KOPT-K1 (cell line): ENCODE results near the gene EXOC8.

ENCODE experiments used
- H3K27ac ChIP-seq: fragments of 200-600 bp; sonication (generic); 2 replicates; pipeline ENCODE4 v1.5.1; 2016; ENCODE audit warnings: antibody characterized with exemption, mild to moderate bottlenecking, low read depth, low read length; ENCODE audit not compliant: poor library complexity, severe bottlenecking
- H3K36me3 ChIP-seq: fragments of 200-600 bp; sonication (generic); 2 replicates; pipeline ENCODE4 v1.5.1; 2017; ENCODE audit warnings: antibody characterized with exemption, mild to moderate bottlenecking, low read length, moderate library complexity; ENCODE audit not compliant: insufficient read depth
- H3K9me3 ChIP-seq: fragments of 200-600 bp; sonication (generic); 2 replicates; pipeline ENCODE4 v1.5.1; 2017; ENCODE audit warnings: antibody characterized with exemption, low read length, mild to moderate bottlenecking; ENCODE audit not compliant: insufficient read depth, poor library complexity, severe bottlenecking

Gene EXOC8

GRCh38 chr1:231337472-231338269 is at the start of gene EXOC8:
Gene EXOC8 (minus strand): TSS chr1:231337852. CDS start chr1:231337745, 107 bp downstream.
- Histone ChIP-seq H3K9me3 (no peaks in the 10 kb centered on the region), H3K36me3 (peaks cover 49% of the 10 kb centered on the region), H3K27ac (peak within 1 kb of the TSS; percentile 80)

- no peaks in the 10 kb centered on the region; the same call in 1 of the 2 replicates for H3K36me3 ChIP-seq
- H3K27ac ChIP-seq, result no peak overlapping the region
- no peaks in the 10 kb centered on the region for H3K9me3 ChIP-seq
Measured at GRCh38 chr1:231386466-231386865, 48.8 kb upstream of the EXOC8 start.

- no peak overlapping the region for H3K27ac ChIP-seq
- no peaks in the 10 kb centered on the region for H3K9me3 ChIP-seq
- no peaks in the 10 kb centered on the region; the same call in 1 of the 2 replicates for H3K36me3 ChIP-seq
Measured at GRCh38 chr1:231385416-231385748, 47.7 kb upstream of the EXOC8 start.

GRCh38 chr1:231384696-231385415 is 47.2 kb upstream of the EXOC8 start:
- Histone ChIP-seq H3K27ac (no peak overlapping the region), H3K9me3 (no peaks in the 10 kb centered on the region), H3K36me3 (no peaks in the 10 kb centered on the region)

- Histone ChIP-seq H3K9me3 (no peaks in the 10 kb centered on the region), H3K27ac (no peak overlapping the region), H3K36me3 (no peaks in the 10 kb centered on the region)
Measured at GRCh38 chr1:231383159-231383860, 45.7 kb upstream of the EXOC8 start.

GRCh38 chr1:231382426-231382825 is 44.8 kb upstream of the EXOC8 start:
- no peaks in the 10 kb centered on the region for H3K9me3 ChIP-seq
- no peaks in the 10 kb centered on the region for H3K36me3 ChIP-seq
- no peak overlapping the region for H3K27ac ChIP-seq

GRCh38 chr1:231381729-231382128 is 44.1 kb upstream of the EXOC8 start:
- H3K27ac ChIP-seq, result no peak overlapping the region
- H3K36me3 ChIP-seq, result no peaks in the 10 kb centered on the region
- no peaks in the 10 kb centered on the region for H3K9me3 ChIP-seq

- Histone ChIP-seq H3K9me3 (no peaks in the 10 kb centered on the region), H3K27ac (no peak overlapping the region), H3K36me3 (no peaks in the 10 kb centered on the region)
Measured at GRCh38 chr1:231376875-231377549, 39.4 kb upstream of the EXOC8 start.

GRCh38 chr1:231376101-231376500 is 38.4 kb upstream of the EXOC8 start:
- Histone ChIP-seq H3K36me3 (no peaks in the 10 kb centered on the region), H3K27ac (no peak overlapping the region), H3K9me3 (no peaks in the 10 kb centered on the region)

GRCh38 chr1:231374394-231374793 is 36.7 kb upstream of the EXOC8 start:
- Histone ChIP-seq H3K9me3 (no peaks in the 10 kb centered on the region), H3K27ac (no peak overlapping the region), H3K36me3 (no peaks in the 10 kb centered on the region; the same call in 1 of the 2 replicates)

GRCh38 chr1:231372501-231372900 is 34.8 kb upstream of the EXOC8 start:
- H3K36me3 ChIP-seq, result peaks cover 18% of the 10 kb centered on the region
- no peak overlapping the region for H3K27ac ChIP-seq
- no peaks in the 10 kb centered on the region for H3K9me3 ChIP-seq

- no peaks in the 10 kb centered on the region for H3K9me3 ChIP-seq
- H3K36me3 ChIP-seq, result peaks cover 46% of the 10 kb centered on the region
- no peak overlapping the region for H3K27ac ChIP-seq
Measured at GRCh38 chr1:231369282-231369681, 31.6 kb upstream of the EXOC8 start.

- H3K27ac ChIP-seq, result no peak overlapping the region
- peaks cover 53% of the 10 kb centered on the region for H3K36me3 ChIP-seq
- no peaks in the 10 kb centered on the region for H3K9me3 ChIP-seq
Measured at GRCh38 chr1:231364192-231364591, 26.5 kb upstream of the EXOC8 start.

- no peak overlapping the region for H3K27ac ChIP-seq
- H3K36me3 ChIP-seq, result peaks cover 47% of the 10 kb centered on the region
- H3K9me3 ChIP-seq, result no peaks in the 10 kb centered on the region
Measured at GRCh38 chr1:231363624-231364023, 26.0 kb upstream of the EXOC8 start.

GRCh38 chr1:231362325-231362724 is 24.7 kb upstream of the EXOC8 start:
- Histone ChIP-seq H3K27ac (no peak overlapping the region), H3K9me3 (no peaks in the 10 kb centered on the region), H3K36me3 (peaks cover 35% of the 10 kb centered on the region)
